Measurements from ENCODE around the gene NINL.
"Not testable (repeated sequence)": the region's sequence is repeated elsewhere in the genome, so short reads cannot be mapped to it uniquely, and the experiment has no call there.

NINL gene

GRCh38 chr20:25532015-25532751 lies 53.1 kb downstream of the NINL start:
- DNase-seq (ENCODE audit: low spot score) = no peak

DNA sequence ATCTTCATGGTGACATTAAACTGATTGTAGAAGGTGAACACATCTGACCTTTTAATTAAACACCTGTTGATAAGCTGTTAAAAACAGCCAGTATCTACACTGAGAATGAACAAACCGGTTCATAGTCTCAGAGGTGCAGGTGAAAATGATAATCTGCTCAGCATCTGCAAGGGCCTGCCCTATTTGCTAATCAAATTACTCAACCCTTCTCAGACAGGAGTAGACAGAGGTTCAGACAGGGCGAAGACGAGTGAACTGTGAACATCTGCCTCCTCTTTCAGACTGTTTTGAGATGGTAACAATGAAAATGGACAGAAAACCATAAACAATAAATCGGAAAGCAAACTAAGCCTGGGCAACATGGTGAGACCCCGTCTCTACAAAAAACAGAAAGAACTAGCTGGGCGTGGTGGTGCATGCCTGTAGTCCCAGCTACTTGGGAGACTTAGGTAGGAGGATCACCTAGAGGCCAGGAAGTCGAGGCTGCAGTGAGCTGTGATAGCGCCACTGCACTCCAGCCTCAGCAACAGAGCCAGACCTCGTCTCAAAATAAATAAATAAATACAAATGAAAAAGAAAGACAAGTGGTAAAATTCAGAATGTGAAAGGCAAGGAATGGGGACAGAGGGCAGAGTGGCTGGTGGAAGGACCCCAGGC lies 55.9 kb downstream of the NINL start:
- no peak for DNase-seq (ENCODE audit: low spot score)

DNA sequence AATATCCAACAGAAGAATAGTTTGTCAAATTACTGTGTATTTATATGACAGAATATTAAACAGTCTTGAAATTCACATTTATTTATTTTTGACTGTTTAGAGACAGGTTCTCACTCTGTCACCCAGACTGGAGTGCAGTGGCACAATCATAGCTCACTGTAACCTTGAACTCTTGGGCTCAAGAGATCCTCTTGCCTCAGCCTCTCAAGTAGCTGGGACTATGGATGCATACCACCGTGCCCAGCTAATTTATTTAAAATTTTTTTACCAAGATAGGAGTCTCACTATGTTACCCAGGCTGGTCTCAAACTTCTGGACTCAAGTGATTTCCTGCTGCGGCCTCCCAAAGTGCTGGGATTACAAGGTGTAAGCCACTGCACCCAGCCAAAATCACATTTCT lies 57.4 kb downstream of the NINL start:
- no peak for DNase-seq (ENCODE audit: low spot score)

GRCh38 chr20:25526446-25526845 lies 58.9 kb downstream of the NINL start:
- no peak for DNase-seq (ENCODE audit: low spot score)

DNA sequence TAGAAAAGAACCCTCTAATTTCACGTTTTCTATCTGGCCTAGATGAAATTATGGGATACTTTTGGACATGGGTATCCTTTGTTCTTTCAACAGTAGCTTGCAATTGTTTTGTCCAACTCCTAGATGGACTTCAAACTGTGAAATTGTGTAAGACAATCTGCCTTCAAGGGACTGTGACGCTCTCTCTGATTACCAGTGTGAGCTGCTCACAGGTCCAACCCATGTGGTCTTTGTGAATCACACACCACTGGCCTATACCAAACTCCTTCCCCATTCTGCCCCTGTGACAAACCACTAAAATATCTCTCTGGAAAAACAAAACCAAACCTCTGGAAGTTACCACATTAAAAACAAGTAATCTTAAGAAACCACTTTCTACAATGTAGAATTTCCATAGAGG lies 59.5 kb downstream of the NINL start:
- DNase-seq (ENCODE audit: low spot score) = no peak

GRCh38 chr20:25525295-25525694 lies 60.0 kb downstream of the NINL start:
- no peak for DNase-seq (ENCODE audit: low spot score)

DNA sequence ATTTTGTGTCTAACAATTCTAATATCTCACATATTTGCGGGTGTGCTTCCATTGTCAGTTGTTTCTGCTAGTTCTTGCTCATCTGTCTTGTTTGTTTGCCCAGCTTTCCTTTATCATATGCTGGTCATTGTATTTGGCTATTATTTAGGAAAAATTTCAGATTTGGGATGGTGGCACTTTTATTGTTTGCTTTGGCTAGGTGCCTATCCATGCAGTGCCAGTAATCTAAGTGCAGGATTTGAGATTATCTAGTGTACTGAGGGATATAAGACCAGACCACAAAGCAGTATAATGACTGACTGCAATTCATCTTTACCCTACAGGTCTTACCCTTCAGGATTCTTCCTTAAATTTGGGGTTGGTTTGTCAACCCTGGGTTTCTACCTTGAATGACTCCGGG lies 63.9 kb downstream of the NINL start:
- DNase-seq (ENCODE audit: low spot score) = no peak

- no peak for DNase-seq (ENCODE audit: low spot score)
Measured at GRCh38 chr20:25517124-25517523, 68.2 kb downstream of the NINL start.

GRCh38 chr20:25514747-25515340 lies 70.5 kb downstream of the NINL start:
- no peak for DNase-seq (ENCODE audit: low spot score)

DNA sequence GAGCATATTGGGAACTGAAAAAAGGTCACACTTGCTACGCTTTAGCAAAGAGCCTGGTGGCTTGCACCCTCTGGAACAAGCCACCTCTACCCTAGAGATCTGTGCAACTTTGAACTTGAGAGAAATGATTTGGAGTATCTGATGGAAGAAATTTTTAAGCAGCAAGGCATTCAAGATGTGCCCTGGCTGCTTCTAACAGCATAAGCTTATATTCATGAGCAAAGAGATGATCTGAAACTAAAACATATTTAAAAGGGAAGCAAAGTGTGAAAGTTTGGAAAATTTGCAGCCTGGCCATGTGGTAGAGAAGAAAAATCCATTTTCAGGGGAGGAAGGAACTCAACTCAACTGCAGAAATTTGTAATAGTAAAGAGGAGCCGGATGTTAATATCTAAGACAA lies 71.1 kb downstream of the NINL start:
- DNase-seq (ENCODE audit: low spot score) = no peak

GRCh38 chr20:25512709-25513108 lies 72.6 kb downstream of the NINL start:
- DNase-seq (ENCODE audit: low spot score) = no peak

DNA sequence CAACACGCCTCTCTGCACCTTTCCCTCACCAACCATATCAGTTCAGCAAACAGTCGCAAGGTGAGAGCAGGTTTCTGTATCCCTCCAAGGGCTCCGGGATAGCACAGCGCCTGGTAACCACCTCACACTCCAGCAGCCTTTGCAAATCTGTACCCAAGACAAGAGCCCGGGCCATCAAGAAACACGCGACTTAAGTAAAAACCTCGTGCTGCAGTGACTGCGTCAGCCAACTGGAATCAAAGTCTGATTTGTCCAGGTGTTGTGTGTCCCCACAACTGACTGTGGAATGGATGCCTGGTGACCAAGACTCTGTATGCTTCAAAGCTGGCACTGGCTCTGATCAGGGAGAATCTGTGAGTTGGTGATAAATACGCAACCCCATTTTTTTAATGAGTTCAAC lies 74.1 kb downstream of the NINL start:
- DNase-seq (ENCODE audit: low spot score) = no peak

- DNase-seq (ENCODE audit: low spot score) = no peak
Measured at GRCh38 chr20:25510721-25511120, 74.6 kb downstream of the NINL start.

DNA sequence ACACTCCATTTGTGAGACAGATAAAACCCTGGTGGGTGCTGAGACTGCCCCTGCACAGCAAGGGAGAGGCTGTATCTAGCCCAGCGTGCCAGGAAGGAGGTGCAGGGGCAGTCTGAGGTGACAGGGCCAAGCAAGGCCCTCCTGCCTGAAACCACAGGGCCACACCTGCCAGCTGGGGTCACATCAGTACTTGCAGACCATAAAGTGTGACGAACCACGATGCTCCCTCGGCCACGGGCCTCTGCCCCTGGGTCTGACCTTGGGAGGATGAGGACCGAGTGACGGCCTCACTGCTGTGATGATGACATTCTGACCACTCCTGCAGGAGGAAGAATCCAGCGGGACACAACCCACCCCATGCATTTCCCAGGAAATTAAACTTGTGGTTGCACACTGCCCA lies 75.1 kb downstream of the NINL start:
- DNase-seq (ENCODE audit: low spot score) = no peak

GRCh38 chr20:25509084-25509483 lies 76.2 kb downstream of the NINL start:
- DNase-seq (ENCODE audit: low spot score) = no peak

DNA sequence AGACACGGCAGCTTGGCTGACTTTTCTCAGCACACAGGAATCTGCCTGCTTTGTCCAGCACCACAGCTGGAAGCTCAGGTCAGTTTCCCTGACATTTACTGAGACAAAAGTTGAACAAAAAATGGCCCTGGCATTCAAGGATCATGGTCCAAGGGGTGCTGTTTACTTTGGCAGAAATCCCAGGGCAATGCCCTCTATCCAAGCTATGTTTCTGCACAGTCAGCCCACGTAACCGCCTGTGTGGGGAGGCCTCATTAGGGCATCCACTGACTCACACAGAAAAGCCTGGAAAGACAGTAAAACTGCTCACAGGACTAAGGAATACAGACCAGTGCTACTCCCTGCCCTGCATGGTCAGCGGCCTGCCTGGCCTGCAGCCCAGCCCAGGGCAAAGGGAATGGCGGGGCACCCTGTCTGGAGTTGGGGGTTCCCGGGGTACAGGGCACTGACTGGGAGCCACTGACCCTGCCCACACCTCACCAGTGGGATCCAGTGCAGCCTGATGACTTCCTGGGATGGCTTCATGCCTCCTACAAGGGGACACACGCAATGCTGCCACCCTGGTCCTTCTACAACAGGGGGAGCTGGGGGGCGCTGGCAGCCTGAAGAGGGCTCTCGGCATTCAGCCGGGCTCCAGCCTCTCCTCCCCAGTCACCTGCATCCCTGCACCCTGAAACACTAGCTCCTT lies 77.1 kb downstream of the NINL start:
- DNase-seq (ENCODE audit: low spot score) = no peak

DNA sequence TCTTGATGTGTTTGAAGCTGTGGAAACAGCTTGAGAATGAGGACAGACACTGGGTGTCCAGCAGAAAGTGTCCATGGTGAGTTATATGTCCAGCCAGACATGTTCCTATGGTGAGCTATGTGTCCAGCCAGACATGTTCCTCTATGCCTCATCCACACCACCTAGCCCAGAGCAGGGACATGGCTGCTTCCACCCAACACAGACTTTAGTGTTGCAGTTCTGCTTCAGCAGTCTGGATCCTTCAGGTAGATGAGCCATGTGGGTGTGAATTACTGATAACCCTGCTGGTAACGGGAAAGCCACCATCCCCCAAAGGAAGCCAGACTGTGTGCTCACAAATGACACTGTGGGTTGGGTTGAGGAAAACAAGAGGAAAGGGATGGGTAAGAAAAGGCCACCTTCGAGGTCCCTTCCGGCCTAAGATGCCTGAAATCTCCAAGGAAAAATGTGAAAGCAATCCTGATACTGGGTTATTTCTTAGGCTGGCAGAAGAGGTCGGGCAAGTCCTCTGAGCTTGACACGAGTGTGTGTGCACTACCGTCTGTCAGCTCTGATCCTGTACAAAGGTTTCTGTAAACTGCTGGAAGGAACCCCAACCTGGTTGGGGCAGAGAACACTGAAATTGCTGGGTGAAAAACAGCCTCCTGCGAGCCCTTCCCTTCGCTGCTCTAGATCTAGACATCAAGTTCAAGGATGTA lies 77.8 kb downstream of the NINL start:
- DNase-seq (ENCODE audit: low spot score) = no peak

DNA sequence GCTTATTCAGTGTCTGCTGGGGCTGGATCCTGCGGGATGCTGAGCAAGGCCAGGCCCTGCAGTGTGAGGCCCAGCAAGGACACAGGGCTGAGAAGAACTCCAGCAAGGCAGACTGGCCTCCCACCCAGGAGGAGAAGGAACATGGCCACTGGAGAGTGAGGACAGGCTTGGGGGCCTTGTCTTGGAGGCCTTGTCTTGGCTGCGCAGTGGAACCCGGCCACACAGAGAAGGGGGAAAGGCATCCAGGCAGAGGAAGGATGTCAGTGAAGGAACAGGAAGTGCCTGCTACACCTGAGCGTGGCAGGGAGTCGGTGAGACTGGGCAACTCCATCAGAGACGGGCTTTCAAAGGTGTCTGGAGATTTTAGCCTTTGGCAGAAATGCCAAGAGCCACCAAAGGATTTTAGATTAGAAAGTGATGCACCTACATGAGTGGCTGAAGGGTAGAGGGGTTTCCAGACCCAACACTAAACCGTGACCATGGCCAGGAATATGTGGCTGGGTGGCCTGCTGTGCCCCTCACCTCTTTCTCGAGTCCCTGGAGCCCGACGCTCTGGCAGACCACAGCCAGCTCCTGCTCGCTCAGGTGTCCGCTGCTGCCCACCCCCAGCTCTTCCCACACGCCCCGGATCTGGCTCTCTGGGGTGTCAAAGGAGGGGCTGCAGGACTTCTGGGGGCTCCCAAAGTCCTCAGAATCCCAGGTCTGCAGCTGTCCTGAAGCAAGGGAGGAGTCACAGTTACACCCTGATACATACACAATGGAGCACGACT lies 80.8 kb downstream of the NINL start:
- no peak for DNase-seq (ENCODE audit: low spot score)

DNA sequence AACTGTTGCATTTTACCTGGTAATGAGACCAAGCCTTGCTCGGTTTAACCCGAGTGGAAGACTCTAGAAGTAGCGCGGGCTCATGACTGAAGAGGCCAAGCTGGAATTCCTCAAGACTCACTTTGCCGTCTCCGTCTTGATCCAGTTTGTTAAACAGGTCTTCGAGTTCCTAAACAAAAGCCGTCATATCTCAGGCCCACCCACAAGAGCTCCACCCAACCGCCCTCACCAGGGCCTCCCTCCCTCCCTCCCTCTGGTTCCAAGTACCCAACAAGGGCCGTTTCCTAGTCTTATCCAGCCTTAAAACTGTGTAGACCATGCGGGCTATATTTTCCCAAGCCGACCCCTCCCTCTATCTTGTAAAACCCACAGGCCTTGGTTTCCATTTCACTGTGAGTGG lies 81.4 kb downstream of the NINL start:
- DNase-seq (ENCODE audit: low spot score) = no peak

DNA sequence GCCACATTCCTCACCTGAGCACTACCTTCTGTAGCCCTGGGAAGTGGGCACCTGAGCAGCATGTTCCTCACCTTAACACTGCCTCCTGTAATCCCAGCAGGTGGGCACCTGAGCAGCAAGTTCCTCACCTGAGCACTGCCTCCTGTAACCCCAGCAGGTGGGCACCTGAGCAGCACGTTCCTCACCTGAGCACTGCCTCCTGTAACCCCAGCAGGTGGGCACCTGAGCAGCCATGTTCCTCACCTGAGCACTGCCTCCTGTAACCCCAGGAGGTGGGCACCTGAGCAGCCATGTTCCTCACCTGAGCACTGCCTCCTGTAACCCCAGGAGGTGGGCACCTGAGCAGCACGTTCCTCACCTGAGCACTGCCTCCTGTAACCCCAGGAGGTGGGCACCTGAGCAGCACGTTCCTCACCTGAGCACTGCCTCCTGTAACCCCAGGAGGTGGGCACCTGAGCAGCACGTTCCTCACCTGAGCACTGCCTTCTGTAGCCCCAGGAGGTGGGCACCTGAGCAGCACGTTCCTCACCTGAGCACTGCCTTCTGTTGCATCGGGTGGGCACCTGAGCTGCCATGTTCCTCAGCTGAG lies 82.2 kb downstream of the NINL start:
- not testable (repeated sequence) for DNase-seq (ENCODE audit: low spot score)

DNA sequence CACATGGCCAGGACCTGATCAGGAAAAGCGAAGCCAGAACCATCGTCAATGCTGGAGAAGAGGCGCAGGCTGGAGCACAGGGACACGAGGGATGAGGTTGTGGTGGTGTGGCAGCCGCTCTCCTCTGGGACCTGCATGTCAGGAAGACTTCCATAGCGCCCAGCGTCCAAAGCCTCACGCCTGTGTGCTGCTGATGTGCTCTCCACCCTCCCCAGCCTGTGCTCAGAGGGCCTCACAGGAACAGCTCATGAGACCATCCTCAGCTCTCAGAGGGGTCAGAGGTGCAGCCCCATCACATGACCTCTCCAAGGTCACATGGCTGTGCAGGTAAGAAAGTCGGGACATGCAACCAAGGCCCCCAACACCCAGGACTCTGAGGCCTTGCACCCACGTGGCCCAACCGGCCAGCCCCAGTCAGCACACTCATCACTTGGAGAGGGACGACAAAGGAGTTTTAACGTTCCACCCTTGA lies 84.4 kb downstream of the NINL start:
- no peak for DNase-seq (ENCODE audit: low spot score)
